Measurements from ENCODE around the gene ITIH4. TPM values are rescaled to one million over a fixed set of nuclear protein-coding genes. Genes with fewer than 3 reads are reported as not detected.

ITIH4 gene
- total and polyA plus RNA-seq, 8 donors, result 16.2 to 276 (median 77.4) TPM

DNA sequence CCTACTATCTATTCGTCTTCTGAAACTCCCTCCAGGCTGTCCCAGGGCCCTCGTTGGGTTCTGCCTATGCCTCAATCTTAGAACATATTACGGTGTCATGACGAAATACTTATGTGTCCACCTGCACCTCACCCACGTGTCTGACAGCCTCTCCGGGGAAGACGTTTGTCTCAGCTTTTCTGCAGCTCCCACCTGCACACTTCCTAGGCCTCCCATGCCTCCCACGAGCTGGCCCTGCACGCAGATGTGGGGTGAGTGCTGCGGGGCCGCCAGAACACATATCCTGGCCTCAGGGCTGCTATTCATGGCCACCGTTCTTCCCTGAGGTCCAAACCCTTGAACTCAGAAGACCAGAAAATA is 11.5 kb upstream of the ITIH4 start:
- intact Hi-C loops (cut with DNase I), result no loop called here
- no peak overlapping the region for H3K4me3 ChIP-seq
- DNase-seq (peak in 1 of 6 donors; percentile 5), FAIRE-seq (no peak), ATAC-seq (no peak)
- H3K9me3 ChIP-seq, result no peaks in the 10 kb centered on the region
- H3K27me3 ChIP-seq, result no peaks in the 10 kb centered on the region
- TF ChIP-seq, protein P1, sequence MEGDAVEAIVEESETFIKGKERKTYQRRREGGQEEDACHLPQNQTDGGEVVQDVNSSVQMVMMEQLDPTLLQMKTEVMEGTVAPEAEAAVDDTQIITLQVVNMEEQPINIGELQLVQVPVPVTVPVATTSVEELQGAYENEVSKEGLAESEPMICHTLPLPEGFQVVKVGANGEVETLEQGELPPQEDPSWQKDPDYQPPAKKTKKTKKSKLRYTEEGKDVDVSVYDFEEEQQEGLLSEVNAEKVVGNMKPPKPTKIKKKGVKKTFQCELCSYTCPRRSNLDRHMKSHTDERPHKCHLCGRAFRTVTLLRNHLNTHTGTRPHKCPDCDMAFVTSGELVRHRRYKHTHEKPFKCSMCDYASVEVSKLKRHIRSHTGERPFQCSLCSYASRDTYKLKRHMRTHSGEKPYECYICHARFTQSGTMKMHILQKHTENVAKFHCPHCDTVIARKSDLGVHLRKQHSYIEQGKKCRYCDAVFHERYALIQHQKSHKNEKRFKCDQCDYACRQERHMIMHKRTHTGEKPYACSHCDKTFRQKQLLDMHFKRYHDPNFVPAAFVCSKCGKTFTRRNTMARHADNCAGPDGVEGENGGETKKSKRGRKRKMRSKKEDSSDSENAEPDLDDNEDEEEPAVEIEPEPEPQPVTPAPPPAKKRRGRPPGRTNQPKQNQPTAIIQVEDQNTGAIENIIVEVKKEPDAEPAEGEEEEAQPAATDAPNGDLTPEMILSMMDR (IDR thresholded peaks at IDR 0.05), result no peak
- no peak overlapping the region for H3K27ac ChIP-seq
- H3K4me1 ChIP-seq, result peaks cover 0 to 8% (median 4%) of the 10 kb centered on the region in 3 donors
- H3K36me3 ChIP-seq, result peaks cover 0 to 4% (median 2%) of the 10 kb centered on the region in 3 donors
- WGBS, 2 donors, result 77 to 86% methylated on average over 12 of the region's 12 CpGs

DNA sequence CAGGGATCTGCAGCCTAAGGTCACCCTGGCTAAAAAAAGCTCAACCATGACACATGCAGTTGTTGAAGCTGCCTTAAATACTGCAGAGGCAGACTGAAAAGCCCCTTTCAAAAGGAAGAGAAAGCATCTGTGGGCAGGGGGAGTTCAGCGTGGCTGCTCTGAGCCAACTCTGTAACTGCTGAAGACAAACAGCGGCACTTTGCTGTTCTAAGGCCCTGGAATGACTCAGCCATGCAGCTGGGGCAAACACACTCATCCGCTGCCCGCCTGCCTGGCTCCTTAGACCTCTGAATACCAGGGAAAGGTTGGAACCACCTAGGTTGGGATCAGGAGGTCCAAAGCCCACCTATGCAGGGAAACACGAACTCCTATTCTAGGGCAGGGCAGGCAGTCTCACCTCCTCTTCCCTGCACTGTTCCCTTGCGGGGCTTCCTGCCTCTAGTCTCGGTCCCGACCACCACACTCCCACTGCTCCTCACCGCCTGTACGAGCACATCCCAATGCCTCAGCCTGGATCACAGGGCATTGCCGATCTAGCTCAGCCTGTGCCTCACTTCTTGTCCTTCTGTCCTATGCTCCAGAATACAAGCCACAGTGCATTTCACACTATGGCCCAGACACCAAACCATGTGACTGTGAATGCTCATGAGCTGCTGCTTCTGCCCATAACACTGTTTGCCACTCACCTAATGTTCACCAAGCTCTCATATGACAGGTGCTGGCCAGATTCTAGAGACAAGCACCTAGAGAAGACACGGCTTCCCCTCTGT is 10.9 kb upstream of the ITIH4 start:
- Histone ChIP-seq H3K9me3 (no peaks in the 10 kb centered on the region), H3K36me3 (peaks cover 0 to 4% (median 2%) of the 10 kb centered on the region in 3 donors), H3K4me3 (no peak overlapping the region), H3K4me1 (peaks cover 0 to 8% (median 4%) of the 10 kb centered on the region in 3 donors), H3K27me3 (no peaks in the 10 kb centered on the region), H3K27ac (no peak overlapping the region)
- intact Hi-C loops (cut with DNase I), result no loop called here
- ATAC-seq (no peak), FAIRE-seq (no peak), DNase-seq (peak in 1 of 6 donors; percentile 2)
- TF ChIP-seq, protein P1 (IDR thresholded peaks at IDR 0.05), result no peak
- 94 to 96% methylated on average over 10 to 12 of the region's 12 CpGs for WGBS, 2 donors

DNA sequence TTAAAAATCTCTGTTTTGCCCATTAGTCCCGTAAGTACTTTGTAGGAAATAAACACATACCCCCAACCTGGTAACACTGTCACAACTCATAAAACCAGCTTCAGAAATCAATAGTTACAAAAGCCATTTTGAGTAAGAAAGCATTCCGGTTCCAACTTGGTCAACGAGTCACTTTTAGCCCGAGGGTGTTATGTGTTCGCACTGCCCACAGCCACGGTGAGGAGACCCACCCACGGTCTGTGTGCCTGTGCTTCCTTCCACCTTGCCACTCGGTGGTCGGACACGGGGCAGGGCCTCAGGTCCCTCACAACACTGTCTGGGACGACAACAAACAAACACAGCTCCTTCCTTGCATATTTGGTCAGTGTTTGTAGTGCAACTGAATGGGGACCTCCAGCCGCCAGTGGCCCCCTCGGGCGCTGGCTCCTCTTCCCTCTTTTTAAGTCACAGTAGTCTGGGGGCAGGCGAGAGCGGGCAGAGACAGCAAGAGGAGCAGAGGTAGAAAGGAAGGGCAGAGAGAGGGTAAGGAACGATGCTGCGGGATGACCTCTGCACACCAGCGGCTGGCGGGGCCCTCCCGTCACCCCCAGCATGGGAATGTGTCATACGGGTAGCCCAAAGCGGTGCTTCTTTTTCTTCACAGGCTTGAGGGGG is 9.5 kb upstream of the ITIH4 start:
- TF ChIP-seq, protein P1 (IDR thresholded peaks at IDR 0.05), result no peak
- peaks cover 0 to 8% (median 4%) of the 10 kb centered on the region in 3 donors for H3K4me1 ChIP-seq
- WGBS, 2 donors, result 88 to 89% methylated on average over 23 of the region's 23 CpGs
- no peaks in the 10 kb centered on the region for H3K9me3 ChIP-seq
- H3K4me3 ChIP-seq, result no peak overlapping the region
- no peak for ATAC-seq
- H3K27me3 ChIP-seq, result no peaks in the 10 kb centered on the region
- intact Hi-C loops (cut with DNase I), result no loop called here
- DNase-seq, result no peak
- H3K36me3 ChIP-seq, result peaks cover 0 to 4% (median 2%) of the 10 kb centered on the region in 3 donors
- no peak overlapping the region for H3K27ac ChIP-seq
- FAIRE-seq, result no peak

DNA sequence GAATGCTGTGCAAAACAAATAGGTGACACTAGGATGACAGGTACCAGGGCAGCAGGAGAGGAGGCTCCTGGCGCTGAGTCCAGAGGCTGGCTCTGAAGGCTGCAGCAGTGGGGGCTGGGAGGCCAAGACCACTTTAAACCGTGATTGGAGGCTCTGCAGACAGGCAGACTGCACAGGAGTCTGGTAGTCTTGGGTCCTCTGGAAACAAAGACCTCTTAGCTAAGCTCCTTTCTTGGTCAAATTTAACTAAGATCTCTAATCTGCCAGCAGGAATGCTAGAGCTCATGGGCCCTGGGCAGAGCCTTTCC is 8.8 kb upstream of the ITIH4 start:
- no peaks in the 10 kb centered on the region for H3K27me3 ChIP-seq
- TF ChIP-seq, protein P1 (IDR thresholded peaks at IDR 0.05), result no peak
- intact Hi-C loops (cut with DNase I), result no loop called here
- WGBS, 2 donors, result 74 to 89% methylated on average over 2 of the region's 2 CpGs
- no peak for ATAC-seq
- H3K27ac ChIP-seq, result no peak overlapping the region
- FAIRE-seq, result no peak
- no peak for DNase-seq
- no peaks in the 10 kb centered on the region for H3K9me3 ChIP-seq
- H3K4me1 ChIP-seq, result peaks cover 0 to 1% (median 0%) of the 10 kb centered on the region in 3 donors
- H3K36me3 ChIP-seq, result peaks cover 0 to 4% (median 2%) of the 10 kb centered on the region in 3 donors
- H3K4me3 ChIP-seq, result no peak overlapping the region
